ENCODE results near the gene NSMCE1. TPM values are rescaled to one million over a fixed set of nuclear protein-coding genes. Genes with fewer than 3 reads are reported as not detected.

NSMCE1 gene
- 35.1 TPM for total RNA-seq

- DNase-seq (ENCODE audit: low spot score in 2 of 2) (peak; percentile 81 to 96), FAIRE-seq (no peak)
Measured at GRCh38 chr16:27268376-27269299, at the start of gene NSMCE1. NSMCE1 (minus strand) TSS chr16:27268772; CDS start chr16:27257570, 11,202 bp downstream.

- DNase-seq (ENCODE audit: low spot score in 2 of 2) (no peak), FAIRE-seq (no peak)
Measured at GRCh38 chr16:27317738-27318391, 49.3 kb upstream of the NSMCE1 start.

DNA sequence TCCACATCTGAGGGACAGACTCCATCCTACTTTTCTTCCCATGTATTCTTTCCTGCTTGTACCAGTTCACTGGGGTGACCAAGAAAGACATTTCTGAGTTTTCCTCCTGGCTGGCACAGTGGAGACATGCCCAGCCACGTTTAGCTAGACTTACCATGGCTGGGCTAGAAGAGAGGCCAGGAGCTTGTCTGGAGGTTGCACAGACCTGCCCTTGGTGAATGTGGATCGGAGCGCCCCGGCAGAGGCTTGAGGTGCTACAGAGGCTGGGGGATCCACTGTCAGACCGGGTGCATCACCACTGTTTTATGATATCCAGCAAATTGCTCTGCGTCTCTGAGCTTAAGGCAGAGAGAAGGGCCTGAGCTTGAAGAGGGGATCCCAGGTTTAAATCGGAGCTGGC is 48.7 kb upstream of the NSMCE1 start:
- FAIRE-seq, result no peak
- DNase-seq (ENCODE audit: low spot score in 2 of 2), result no peak

DNA sequence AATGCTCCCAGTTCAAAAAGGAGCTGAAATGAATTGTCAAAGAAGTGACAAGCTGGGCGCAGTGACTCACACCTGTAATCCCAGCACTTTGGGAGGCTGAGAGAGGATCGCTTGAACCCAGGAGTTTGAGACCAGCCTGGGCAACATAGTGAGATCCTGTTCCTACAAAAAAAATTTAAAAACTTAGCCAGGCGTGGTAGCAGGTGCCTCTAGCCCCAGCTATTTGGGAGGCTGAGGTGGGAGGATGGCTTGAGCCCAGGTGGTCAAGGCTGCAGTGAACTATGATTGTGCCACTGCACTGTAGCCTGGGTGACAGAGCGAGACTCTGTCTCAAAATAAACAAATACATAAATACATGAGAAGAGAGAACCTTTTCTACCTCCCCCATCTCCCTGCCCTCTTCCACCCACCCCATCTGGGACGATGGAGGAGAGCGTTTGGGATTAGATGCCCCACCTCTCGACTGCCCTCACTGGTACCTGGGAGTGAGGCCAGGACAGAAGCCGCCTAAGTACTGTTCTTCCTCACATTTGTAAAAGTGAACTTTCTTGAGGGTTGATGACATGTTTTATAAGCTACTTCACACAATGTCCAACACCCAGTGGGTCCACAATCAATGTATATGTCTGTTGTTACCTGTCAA is 47.6 kb upstream of the NSMCE1 start:
- FAIRE-seq (no peak), DNase-seq (ENCODE audit: low spot score in 2 of 2) (no peak)

GRCh38 chr16:27315333-27316037 is 46.9 kb upstream of the NSMCE1 start:
- DNase-seq (ENCODE audit: low spot score in 2 of 2), result no peak
- no peak for FAIRE-seq

DNA sequence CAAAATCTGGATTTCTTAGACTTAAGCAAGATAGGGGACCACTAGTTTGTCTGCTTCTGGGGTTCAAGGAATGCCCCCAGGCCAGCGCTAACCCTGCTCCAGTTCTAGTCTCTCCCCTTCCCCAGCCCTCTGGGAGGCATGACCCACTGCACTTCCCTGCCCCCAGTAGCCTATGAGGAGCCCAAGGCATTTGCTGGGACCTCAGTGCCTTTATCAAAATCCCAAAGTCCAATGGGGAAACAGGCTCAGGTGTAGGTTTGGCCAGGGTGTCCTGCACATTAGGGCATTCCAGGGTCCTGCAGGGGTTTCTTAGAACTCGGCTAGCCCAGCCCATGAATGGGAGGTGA is 46.4 kb upstream of the NSMCE1 start:
- no peak for FAIRE-seq
- no peak for DNase-seq (ENCODE audit: low spot score in 2 of 2)

DNA sequence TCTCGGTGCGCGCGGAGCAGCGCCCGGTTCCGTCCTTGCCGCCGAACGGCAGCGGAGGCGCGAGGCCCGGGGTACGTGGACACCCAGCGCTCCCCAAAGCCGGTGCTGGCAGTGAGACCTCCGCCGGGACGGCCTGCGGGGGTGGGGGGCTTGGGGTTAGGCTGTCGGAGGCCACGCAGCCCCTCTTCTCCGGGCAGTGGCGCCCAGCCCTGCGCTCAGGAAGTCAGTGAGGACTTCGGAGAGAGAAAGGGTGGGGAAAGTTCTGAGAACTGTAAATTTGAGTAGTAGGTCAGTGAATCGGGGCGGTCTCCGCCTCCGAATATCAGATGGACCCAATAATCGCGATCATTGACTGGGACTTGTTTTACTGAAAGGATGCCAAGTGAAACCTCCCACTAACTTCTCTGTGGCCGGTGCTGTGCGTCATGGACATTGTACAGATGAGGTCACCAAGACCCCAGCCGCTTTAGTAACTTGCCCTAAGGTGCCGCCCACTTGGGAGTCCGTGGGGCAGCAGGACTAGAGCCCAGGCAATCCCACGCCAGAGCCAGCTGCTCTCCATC is 45.7 kb upstream of the NSMCE1 start:
- no peak for FAIRE-seq

GRCh38 chr16:27313422-27314160 is 45.0 kb upstream of the NSMCE1 start, which contains the start of gene IL4R:
IL4R (plus strand) TSS chr16:27313974; CDS start chr16:27340204, 26,230 bp downstream.
- DNase-seq (ENCODE audit: low spot score in 2 of 2) (peak in 1 of 2 donors; percentile 52), FAIRE-seq (no peak)

More for the DNA sequence above, 45.7 kb upstream of the NSMCE1 start:
- DNase-seq (ENCODE audit: low spot score in 2 of 2), result peak in 1 of 2 donors; percentile 59

DNA sequence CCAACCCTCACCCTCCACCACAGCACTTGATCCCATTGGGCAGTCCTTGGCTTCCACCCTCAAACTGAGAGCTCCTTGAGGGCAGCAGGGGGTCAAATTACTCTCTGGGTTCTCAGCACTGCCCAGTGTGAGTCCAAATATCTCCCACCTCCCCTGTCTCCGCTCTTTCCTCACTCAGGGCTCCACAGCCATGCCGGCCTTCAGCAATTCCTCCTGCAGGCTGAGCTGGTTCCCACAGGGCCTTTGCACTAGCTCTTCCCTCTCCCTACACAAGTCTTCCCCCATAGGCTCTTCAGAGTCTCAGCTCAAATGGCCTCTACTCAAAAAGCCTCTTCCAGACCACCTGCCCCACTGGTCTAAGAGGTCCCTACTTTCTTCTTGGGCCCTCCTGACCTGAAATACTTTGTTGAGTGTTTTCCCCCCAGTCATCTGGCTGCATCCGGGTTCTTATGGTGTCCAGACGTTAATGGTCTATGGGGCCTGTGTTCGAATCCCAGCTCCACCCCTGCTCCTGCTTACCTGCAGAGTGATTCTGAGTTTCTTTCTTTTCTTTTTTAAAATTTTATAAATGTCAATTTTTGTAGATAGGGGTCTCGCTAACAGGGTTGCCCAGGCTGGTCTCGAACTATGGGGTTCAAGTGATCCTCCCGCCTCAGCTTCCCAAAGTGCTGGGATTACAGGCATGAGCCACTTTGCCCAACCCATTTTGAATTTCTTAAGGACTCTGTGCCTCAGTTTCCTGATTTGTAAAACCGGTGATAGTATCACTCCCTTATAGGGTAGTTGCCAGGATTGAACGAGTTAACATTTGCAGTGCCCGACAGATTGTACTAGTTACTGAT is 44.2 kb upstream of the NSMCE1 start:
- DNase-seq (ENCODE audit: low spot score in 2 of 2), result no peak
- FAIRE-seq, result no peak

- DNase-seq (ENCODE audit: low spot score in 2 of 2) (no peak), FAIRE-seq (no peak)
Measured at GRCh38 chr16:27311897-27312303, 43.3 kb upstream of the NSMCE1 start.

- FAIRE-seq, result no peak
- DNase-seq (ENCODE audit: low spot score in 2 of 2), result no peak
Measured at GRCh38 chr16:27311448-27311830, 42.9 kb upstream of the NSMCE1 start.

DNA sequence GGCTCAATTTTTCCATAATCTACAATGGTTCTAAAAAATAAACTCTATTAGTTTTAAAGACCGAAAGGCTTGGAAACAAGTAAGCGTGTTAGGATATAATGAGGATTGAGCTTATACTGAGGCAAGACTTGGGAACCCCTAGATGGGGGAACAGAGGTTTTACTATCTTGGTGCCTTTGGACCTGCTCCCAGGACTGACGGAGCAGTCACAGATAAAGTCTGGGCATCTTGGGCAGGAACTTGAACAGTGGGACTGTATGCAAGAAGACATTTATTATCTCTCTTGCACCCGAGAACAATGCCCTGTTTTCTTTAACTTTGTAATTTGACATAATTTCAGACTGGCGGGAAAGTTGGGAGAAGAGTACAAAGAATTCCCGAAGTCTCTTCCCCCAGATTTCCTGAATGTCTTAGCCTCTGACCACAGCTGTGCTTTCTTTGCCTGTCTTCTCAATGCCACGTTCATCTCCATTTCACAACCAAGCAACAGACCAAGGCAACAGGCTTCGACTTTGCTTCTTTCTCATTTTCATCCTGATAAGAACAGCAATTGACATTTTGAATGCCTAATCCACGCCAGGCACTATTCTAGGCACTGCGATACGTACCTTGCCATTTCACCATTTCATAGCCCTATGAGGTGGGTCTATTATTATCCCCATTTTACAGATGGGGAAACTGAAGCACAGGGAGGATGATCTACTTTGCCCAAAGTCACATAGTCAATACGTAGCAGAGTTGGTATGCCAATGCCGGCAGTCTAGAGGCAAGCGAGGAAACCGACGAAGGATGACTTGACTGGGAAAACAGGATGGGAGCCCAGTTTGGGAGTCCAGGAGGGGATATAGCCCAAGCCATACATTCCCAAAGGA is 42.2 kb upstream of the NSMCE1 start:
- FAIRE-seq (no peak), DNase-seq (ENCODE audit: low spot score in 2 of 2) (no peak)

- DNase-seq (ENCODE audit: low spot score in 2 of 2) (no peak), FAIRE-seq (no peak)
Measured at GRCh38 chr16:27308792-27309191, 40.2 kb upstream of the NSMCE1 start.

DNA sequence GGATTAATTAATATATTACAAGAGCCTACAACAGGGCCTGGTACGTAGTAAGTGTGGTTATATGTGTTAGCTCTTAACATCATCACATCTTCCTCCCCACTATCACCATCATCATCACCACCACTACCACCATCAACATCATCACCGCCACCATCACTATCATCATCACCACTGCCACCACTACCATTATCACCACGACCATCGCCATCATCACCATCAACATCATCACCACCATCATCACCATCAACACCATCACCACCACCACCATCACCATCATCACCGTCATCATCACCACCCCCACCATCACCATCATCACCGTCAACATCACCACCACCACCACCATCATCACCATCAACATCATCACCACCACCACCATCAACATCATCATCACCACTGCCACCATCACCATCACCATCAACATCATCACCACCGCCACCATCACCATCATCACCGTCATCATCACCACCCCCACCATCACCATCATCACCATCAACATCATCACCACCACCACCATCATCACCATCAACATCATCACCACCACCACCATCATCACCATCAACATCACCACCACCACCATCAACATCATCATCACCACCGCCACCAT is 37.4 kb upstream of the NSMCE1 start:
- no peak for DNase-seq (ENCODE audit: low spot score in 2 of 2)
- FAIRE-seq, result no peak

DNA sequence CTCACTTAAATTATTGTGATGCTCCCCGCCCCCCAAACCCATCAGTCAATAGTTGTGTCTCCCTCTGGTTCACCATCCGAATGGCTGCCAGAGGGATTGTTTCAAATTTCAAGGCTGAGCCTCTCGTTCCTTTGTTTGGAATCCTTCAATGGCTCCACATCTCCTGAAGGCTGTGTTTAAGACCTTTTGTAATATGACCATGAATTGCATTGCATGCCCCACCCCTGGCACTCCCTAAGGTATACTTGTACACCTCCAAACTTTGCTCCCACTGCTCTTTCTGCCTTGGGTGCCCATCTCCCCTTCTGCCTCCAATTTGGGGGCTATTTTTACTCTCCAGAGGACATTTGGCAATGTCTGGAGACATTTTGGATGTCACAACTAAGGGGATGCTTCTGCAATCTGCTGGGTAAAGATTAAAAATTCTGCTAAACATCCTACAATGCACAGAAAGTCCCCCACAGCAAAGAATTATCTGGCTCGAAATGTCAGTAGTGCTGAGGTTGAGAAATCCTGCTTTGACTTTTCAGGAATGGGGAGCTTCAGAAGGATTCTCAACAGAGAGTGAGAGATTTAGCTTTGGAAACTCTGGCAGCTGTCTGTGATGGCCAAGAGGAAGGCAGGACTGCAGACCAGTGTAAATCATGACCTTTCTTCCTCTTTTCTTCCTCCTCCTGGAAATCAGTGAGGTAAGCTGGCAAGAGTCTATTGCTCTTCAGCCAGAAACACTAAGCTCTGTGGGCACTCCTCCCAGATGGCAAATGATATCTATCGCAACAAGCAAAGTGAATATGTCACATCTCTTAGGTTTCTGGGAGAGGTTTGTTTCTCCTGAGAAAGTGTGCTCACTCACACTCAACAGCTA is 36.5 kb upstream of the NSMCE1 start:
- FAIRE-seq, result no peak
- no peak for DNase-seq (ENCODE audit: low spot score in 2 of 2)

DNA sequence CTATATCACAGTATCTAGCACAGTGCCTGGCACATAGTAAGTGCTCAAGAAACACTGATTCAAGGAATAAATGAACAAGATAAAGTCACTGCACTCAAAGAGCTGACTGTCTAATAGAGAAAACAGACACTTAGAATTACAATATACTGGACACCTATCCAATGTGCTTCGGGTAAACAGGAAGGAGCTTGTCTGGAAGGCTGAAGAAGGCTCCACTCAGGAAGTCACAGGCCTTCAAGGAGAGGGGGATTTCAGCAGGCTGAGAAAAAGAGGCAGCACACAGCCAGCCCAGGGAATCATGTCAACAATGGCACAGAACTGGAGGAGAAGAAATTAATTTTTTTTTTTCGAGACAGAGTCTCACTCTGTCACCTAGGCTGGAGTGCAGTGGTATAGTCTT is 35.5 kb upstream of the NSMCE1 start:
- DNase-seq (ENCODE audit: low spot score in 2 of 2) (no peak), FAIRE-seq (no peak)
